Measurements from ENCODE around the gene FAAP24.

DNA sequence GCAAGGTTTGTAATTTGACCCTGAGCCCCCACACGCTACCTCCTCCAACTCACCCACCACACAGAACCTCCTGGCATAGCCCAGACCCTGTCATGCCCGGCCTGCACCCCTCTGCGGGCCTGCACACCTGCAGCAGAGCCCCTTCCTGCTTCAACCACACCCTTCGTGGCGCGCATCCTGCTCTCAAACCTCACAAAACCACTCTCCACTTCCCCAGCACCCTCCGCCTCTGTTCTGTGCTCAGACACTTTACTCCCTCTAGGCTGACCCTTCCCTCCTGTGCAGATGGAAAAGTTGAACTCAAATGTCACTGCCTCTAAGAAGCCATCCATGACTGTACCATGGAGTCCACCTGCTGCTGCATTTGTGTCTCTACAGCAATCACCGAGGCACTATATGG, 28.5 kb downstream of the FAAP24 start:
- TF ChIP-seq, protein P1, sequence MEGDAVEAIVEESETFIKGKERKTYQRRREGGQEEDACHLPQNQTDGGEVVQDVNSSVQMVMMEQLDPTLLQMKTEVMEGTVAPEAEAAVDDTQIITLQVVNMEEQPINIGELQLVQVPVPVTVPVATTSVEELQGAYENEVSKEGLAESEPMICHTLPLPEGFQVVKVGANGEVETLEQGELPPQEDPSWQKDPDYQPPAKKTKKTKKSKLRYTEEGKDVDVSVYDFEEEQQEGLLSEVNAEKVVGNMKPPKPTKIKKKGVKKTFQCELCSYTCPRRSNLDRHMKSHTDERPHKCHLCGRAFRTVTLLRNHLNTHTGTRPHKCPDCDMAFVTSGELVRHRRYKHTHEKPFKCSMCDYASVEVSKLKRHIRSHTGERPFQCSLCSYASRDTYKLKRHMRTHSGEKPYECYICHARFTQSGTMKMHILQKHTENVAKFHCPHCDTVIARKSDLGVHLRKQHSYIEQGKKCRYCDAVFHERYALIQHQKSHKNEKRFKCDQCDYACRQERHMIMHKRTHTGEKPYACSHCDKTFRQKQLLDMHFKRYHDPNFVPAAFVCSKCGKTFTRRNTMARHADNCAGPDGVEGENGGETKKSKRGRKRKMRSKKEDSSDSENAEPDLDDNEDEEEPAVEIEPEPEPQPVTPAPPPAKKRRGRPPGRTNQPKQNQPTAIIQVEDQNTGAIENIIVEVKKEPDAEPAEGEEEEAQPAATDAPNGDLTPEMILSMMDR (IDR thresholded peaks at IDR 0.05; ENCODE audit: poor library complexity): no peak
- TF ChIP-seq EZH2phosphoT487 (IDR thresholded peaks at IDR 0.05; ENCODE audit: low read depth, severe bottlenecking, unreplicated experiment): no peak

All from hepatocyte (in vitro differentiated cells).